ENCODE data around the gene MTA3. TPM values are rescaled to one million over a fixed set of nuclear protein-coding genes. Genes with fewer than 3 reads are reported as not detected.

Gene MTA3
- total RNA-seq, 1 donor from 2014 or later, result 39.8 TPM

- Mint-ChIP-seq H3K36me3 (ENCODE audit: low read depth) (peaks cover 81% of the 10 kb centered on the region), H3K27ac (no peak overlapping the region)
- intact Hi-C loops (cut with micrococcal nuclease), result no loop called here
Observed at GRCh38 chr2:42736598-42737322, 168.3 kb downstream of the MTA3 start.

GRCh38 chr2:42741140-42741539, 172.7 kb downstream of the MTA3 start:
- H3K4me1 Mint-ChIP-seq (ENCODE audit: low read depth), result peaks cover 11% of the 10 kb centered on the region
- no peak for DNase-seq (ENCODE audit: low spot score)
- H3K9me3 Mint-ChIP-seq, result peaks cover 17% of the 10 kb centered on the region
- peaks cover 47% of the 10 kb centered on the region for H3K36me3 Mint-ChIP-seq (ENCODE audit: low read depth)
- intact Hi-C loops (cut with micrococcal nuclease), result no loop called here
- no peak overlapping the region for H3K4me3 Mint-ChIP-seq (ENCODE audit: low read depth)
- no peaks in the 10 kb centered on the region for H3K27me3 Mint-ChIP-seq (ENCODE audit: low read depth)
- peak overlapping the region; percentile 39 for H3K27ac Mint-ChIP-seq

More at GRCh38 chr2:42736598-42737322, 168.3 kb downstream of the MTA3 start:
- peaks cover 45% of the 10 kb centered on the region for H3K9me3 Mint-ChIP-seq
- no peaks in the 10 kb centered on the region for H3K27me3 Mint-ChIP-seq (ENCODE audit: low read depth)
- H3K4me1 Mint-ChIP-seq (ENCODE audit: low read depth), result peaks cover 11% of the 10 kb centered on the region
- no peak for DNase-seq (ENCODE audit: low spot score)
- H3K4me3 Mint-ChIP-seq (ENCODE audit: low read depth), result no peak overlapping the region

- peaks cover 12% of the 10 kb centered on the region for H3K9me3 Mint-ChIP-seq
- no peak overlapping the region for H3K27ac Mint-ChIP-seq
- DNase-seq (ENCODE audit: low spot score), result no peak
- peaks cover 30% of the 10 kb centered on the region for H3K36me3 Mint-ChIP-seq (ENCODE audit: low read depth)
- intact Hi-C loops (cut with micrococcal nuclease), result no loop called here
- H3K27me3 Mint-ChIP-seq (ENCODE audit: low read depth), result no peaks in the 10 kb centered on the region
- peaks cover 11% of the 10 kb centered on the region for H3K4me1 Mint-ChIP-seq (ENCODE audit: low read depth)
- no peak overlapping the region for H3K4me3 Mint-ChIP-seq (ENCODE audit: low read depth)
Observed at GRCh38 chr2:42742740-42743658, 174.6 kb downstream of the MTA3 start.

- DNase-seq (ENCODE audit: low spot score), result no peak
- Mint-ChIP-seq H3K27me3 (ENCODE audit: low read depth) (no peaks in the 10 kb centered on the region), H3K27ac (no peak overlapping the region), H3K9me3 (peaks cover 12% of the 10 kb centered on the region), H3K36me3 (ENCODE audit: low read depth) (peaks cover 24% of the 10 kb centered on the region), H3K4me1 (ENCODE audit: low read depth) (peaks cover 11% of the 10 kb centered on the region), H3K4me3 (ENCODE audit: low read depth) (no peak overlapping the region)
- intact Hi-C loops (cut with micrococcal nuclease), result no loop called here
Observed at GRCh38 chr2:42743659-42743990, 175.2 kb downstream of the MTA3 start.

GRCh38 chr2:42744545-42745082, 176.2 kb downstream of the MTA3 start:
- H3K27me3 Mint-ChIP-seq (ENCODE audit: low read depth), result no peaks in the 10 kb centered on the region
- DNase-seq (ENCODE audit: low spot score), result no peak
- H3K4me3 Mint-ChIP-seq (ENCODE audit: low read depth), result no peak overlapping the region
- peaks cover 11% of the 10 kb centered on the region for H3K4me1 Mint-ChIP-seq (ENCODE audit: low read depth)
- no peak overlapping the region for H3K27ac Mint-ChIP-seq
- intact Hi-C loops (cut with micrococcal nuclease), result no loop called here
- peaks cover 17% of the 10 kb centered on the region for H3K36me3 Mint-ChIP-seq (ENCODE audit: low read depth)
- peaks cover 4% of the 10 kb centered on the region for H3K9me3 Mint-ChIP-seq

GRCh38 chr2:42747422-42747821, 179.0 kb downstream of the MTA3 start:
- Mint-ChIP-seq H3K9me3 (no peaks in the 10 kb centered on the region), H3K27ac (no peak overlapping the region), H3K4me3 (ENCODE audit: low read depth) (no peak overlapping the region), H3K36me3 (ENCODE audit: low read depth) (peaks cover 8% of the 10 kb centered on the region), H3K4me1 (ENCODE audit: low read depth) (peaks cover 7% of the 10 kb centered on the region), H3K27me3 (ENCODE audit: low read depth) (no peaks in the 10 kb centered on the region)
- intact Hi-C loops (cut with micrococcal nuclease), result no loop called here
- no peak for DNase-seq (ENCODE audit: low spot score)

GRCh38 chr2:42748840-42749239, 180.4 kb downstream of the MTA3 start:
- H3K4me3 Mint-ChIP-seq (ENCODE audit: low read depth), result no peak overlapping the region
- no peaks in the 10 kb centered on the region for H3K27me3 Mint-ChIP-seq (ENCODE audit: low read depth)
- intact Hi-C loops (cut with micrococcal nuclease), result no loop called here
- no peaks in the 10 kb centered on the region for H3K9me3 Mint-ChIP-seq
- H3K27ac Mint-ChIP-seq, result no peak overlapping the region
- no peak for DNase-seq (ENCODE audit: low spot score)
- peaks cover 8% of the 10 kb centered on the region for H3K4me1 Mint-ChIP-seq (ENCODE audit: low read depth)
- no peaks in the 10 kb centered on the region for H3K36me3 Mint-ChIP-seq (ENCODE audit: low read depth)

- DNase-seq (ENCODE audit: low spot score), result no peak
- Mint-ChIP-seq H3K4me3 (ENCODE audit: low read depth) (no peak overlapping the region), H3K27ac (no peak overlapping the region), H3K36me3 (ENCODE audit: low read depth) (no peaks in the 10 kb centered on the region), H3K9me3 (no peaks in the 10 kb centered on the region), H3K27me3 (ENCODE audit: low read depth) (no peaks in the 10 kb centered on the region), H3K4me1 (ENCODE audit: low read depth) (peaks cover 17% of the 10 kb centered on the region)
- intact Hi-C loops (cut with micrococcal nuclease), result no loop called here
Observed at GRCh38 chr2:42752314-42752713, 183.9 kb downstream of the MTA3 start.

- no peak for DNase-seq (ENCODE audit: low spot score)
- intact Hi-C loops (cut with micrococcal nuclease), result no loop called here
- H3K4me3 Mint-ChIP-seq (ENCODE audit: low read depth), result no peak overlapping the region
- peaks cover 17% of the 10 kb centered on the region for H3K4me1 Mint-ChIP-seq (ENCODE audit: low read depth)
- H3K27me3 Mint-ChIP-seq (ENCODE audit: low read depth), result no peaks in the 10 kb centered on the region
- H3K9me3 Mint-ChIP-seq, result no peaks in the 10 kb centered on the region
- H3K27ac Mint-ChIP-seq, result no peak overlapping the region
- H3K36me3 Mint-ChIP-seq (ENCODE audit: low read depth), result no peaks in the 10 kb centered on the region
Observed at GRCh38 chr2:42752816-42753813, 184.7 kb downstream of the MTA3 start.

- no peak for DNase-seq (ENCODE audit: low spot score)
- peaks cover 17% of the 10 kb centered on the region for H3K4me1 Mint-ChIP-seq (ENCODE audit: low read depth)
- no peaks in the 10 kb centered on the region for H3K9me3 Mint-ChIP-seq
- no peak overlapping the region for H3K4me3 Mint-ChIP-seq (ENCODE audit: low read depth)
- intact Hi-C loops (cut with micrococcal nuclease), result no loop called here
- H3K36me3 Mint-ChIP-seq (ENCODE audit: low read depth), result no peaks in the 10 kb centered on the region
- no peaks in the 10 kb centered on the region for H3K27me3 Mint-ChIP-seq (ENCODE audit: low read depth)
- H3K27ac Mint-ChIP-seq, result peak overlapping the region; percentile 29
Observed at GRCh38 chr2:42754021-42754775, 185.8 kb downstream of the MTA3 start.

- intact Hi-C loops (cut with micrococcal nuclease), result no loop called here
- Mint-ChIP-seq H3K9me3 (no peaks in the 10 kb centered on the region), H3K27me3 (ENCODE audit: low read depth) (no peaks in the 10 kb centered on the region), H3K4me1 (ENCODE audit: low read depth) (peaks cover 17% of the 10 kb centered on the region), H3K27ac (peak overlapping the region; percentile 29), H3K4me3 (ENCODE audit: low read depth) (no peak overlapping the region), H3K36me3 (ENCODE audit: low read depth) (no peaks in the 10 kb centered on the region)
- no peak for DNase-seq (ENCODE audit: low spot score)
Observed at GRCh38 chr2:42754776-42755140, 186.3 kb downstream of the MTA3 start.

All from activated T-helper 2 cell treated with anti-CD3 and anti-CD28 coated beads, Interferon-gamma antibody, Interleukin-2, Interleukin-4, amounts not matched to agents 10 μg/mL and 5 μg/mL and 100 μg/mL, durations not matched to agents 14 hours and 24 hours and 36 hours (primary cell).